Measurements from ENCODE around the gene DSCAML1. TPM values are rescaled to one million over a fixed set of nuclear protein-coding genes. Genes with fewer than 3 reads are reported as not detected.

The DSCAML1 gene
- total and polyA plus RNA-seq, 12 donors: 0.16 to 1.5 (median 0.57) TPM

DNA sequence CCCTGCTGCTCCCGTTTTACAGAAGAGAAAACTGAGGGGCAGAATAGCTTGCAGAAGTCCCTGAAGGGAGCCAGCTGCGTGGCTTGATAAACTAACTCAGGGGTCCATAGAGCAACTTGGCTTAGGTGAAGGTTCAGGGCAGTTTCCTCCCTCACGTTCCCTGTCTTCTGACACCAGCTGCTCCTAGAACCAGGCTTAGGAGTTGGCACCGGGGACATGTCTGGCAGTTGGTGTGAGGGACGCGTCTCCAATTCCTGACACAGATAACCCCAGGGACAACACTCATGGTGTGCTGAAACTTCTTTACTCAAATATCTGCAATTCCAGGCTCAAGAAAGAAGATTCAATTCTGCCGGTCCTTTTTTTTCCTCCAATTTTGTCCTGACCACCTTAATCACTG lies 85.7 kb downstream of the DSCAML1 start:
- Histone ChIP-seq H3K27me3 (no peaks in the 10 kb centered on the region), H3K4me1 (no peaks in the 10 kb centered on the region), H3K9me3 (peaks cover 0 to 8% (median 0%) of the 10 kb centered on the region in 11 donors), H3K27ac (no peak overlapping the region), H3K4me3 (no peak overlapping the region), H3K36me3 (no peaks in the 10 kb centered on the region)
- ATAC-seq (no peak), DNase-seq (no peak)
- TF ChIP-seq, protein P1, sequence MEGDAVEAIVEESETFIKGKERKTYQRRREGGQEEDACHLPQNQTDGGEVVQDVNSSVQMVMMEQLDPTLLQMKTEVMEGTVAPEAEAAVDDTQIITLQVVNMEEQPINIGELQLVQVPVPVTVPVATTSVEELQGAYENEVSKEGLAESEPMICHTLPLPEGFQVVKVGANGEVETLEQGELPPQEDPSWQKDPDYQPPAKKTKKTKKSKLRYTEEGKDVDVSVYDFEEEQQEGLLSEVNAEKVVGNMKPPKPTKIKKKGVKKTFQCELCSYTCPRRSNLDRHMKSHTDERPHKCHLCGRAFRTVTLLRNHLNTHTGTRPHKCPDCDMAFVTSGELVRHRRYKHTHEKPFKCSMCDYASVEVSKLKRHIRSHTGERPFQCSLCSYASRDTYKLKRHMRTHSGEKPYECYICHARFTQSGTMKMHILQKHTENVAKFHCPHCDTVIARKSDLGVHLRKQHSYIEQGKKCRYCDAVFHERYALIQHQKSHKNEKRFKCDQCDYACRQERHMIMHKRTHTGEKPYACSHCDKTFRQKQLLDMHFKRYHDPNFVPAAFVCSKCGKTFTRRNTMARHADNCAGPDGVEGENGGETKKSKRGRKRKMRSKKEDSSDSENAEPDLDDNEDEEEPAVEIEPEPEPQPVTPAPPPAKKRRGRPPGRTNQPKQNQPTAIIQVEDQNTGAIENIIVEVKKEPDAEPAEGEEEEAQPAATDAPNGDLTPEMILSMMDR (IDR thresholded peaks at IDR 0.05): no peak
- intact Hi-C loops (cut with DNase I): no loop called here
- 63 to 67% methylated on average over 7 of the region's 7 CpGs for WGBS, 2 donors

DNA sequence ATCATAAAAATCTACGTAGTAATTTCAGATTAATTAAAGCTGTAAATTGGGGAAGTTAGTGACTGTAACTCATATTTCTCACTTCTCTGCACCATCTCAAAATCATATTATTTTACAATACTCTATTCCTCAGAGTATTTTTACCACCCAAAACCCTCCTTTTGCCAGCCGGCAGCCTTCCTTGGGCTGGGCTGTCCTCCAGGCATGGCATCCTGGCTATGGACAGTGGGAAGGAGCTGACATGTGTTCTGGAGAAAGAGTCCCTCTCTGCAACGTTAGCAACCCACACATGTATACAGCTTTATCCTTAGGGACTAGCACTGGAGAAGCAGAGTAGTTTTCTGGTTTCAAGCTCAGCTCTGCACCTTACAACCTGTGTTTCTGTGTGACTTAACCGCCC lies 86.8 kb downstream of the DSCAML1 start:
- Histone ChIP-seq H3K9me3 (peaks cover 0 to 8% (median 0%) of the 10 kb centered on the region in 11 donors), H3K27ac (no peak overlapping the region), H3K36me3 (no peaks in the 10 kb centered on the region), H3K4me1 (peaks cover 0 to 6% (median 0%) of the 10 kb centered on the region in 9 donors), H3K4me3 (no peak overlapping the region), H3K27me3 (no peaks in the 10 kb centered on the region)
- ATAC-seq (no peak), DNase-seq (no peak)
- TF ChIP-seq, protein P1 (IDR thresholded peaks at IDR 0.05): no peak
- 90 to 93% methylated on average over 4 of the region's 4 CpGs for WGBS, 2 donors
- intact Hi-C loops (cut with DNase I): no loop called here

DNA sequence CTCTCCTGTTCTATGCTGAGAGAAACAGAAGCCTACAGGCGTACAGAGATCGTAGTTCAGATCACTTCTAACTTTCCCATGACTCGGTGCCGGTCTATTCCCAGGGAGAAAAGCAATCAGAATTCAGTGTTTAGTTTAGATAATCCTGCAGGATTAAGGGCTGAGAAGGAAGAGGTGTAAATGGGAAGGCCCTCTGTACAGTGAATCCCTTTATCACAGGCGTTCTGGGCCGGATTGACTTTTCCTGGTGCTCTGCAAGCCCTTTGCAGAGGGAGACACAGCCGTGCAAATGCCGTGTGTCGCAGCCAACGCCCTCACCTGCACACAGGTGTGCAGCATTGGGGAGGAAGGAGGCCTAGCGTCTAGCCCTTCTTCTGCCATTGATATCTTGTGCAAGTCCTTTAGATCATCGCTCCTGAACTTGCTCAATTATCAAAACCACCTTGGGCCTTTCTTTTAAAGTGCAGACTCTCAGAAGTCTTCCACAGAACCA lies 90.6 kb downstream of the DSCAML1 start:
- Histone ChIP-seq H3K4me3 (no peak overlapping the region), H3K9me3 (peaks cover 0 to 8% (median 0%) of the 10 kb centered on the region in 11 donors), H3K27ac (no peak overlapping the region), H3K27me3 (no peaks in the 10 kb centered on the region), H3K36me3 (no peaks in the 10 kb centered on the region), H3K4me1 (peaks cover 0 to 14% (median 0%) of the 10 kb centered on the region in 9 donors)
- intact Hi-C loops (cut with DNase I): no loop called here
- no peak for ATAC-seq
- WGBS, 2 donors: 87 to 89% methylated on average over 12 of the region's 12 CpGs
- no peak for DNase-seq
- TF ChIP-seq, protein P1 (IDR thresholded peaks at IDR 0.05): no peak

DNA sequence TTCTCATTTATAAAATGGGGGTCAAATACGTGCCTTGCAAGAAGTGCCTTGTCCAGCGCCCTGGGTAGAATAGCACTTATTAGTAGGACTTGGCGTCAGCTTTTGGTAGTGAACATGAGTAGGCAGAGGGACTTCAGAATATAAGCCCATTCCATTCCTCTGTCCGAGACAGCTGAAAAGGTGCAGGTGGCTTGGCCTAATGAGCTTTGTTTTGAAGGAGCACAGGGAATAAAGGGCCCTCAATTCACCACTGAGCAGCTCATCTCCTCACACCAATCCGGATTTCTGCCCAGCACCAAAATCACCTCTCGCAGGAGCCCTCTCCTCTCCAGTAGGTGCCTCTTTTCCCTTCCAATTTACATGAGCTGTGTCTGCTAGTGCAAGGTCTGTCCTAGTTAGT lies 91.2 kb downstream of the DSCAML1 start:
- H3K4me1 ChIP-seq: peaks cover 0 to 14% (median 0%) of the 10 kb centered on the region in 9 donors
- intact Hi-C loops (cut with DNase I): no loop called here
- H3K27me3 ChIP-seq: no peaks in the 10 kb centered on the region
- DNase-seq (no peak), ATAC-seq (no peak)
- TF ChIP-seq, protein P1 (IDR thresholded peaks at IDR 0.05): no peak
- H3K27ac ChIP-seq: no peak overlapping the region
- H3K9me3 ChIP-seq: peaks cover 0 to 8% (median 0%) of the 10 kb centered on the region in 11 donors
- H3K36me3 ChIP-seq: no peaks in the 10 kb centered on the region
- WGBS, 2 donors: 91 to 92% methylated on average over 6 of the region's 6 CpGs
- H3K4me3 ChIP-seq: no peak overlapping the region

All from heart right ventricle (tissue), 16 donors.